ENCODE data around the gene NDUFAF3.

GRCh38 chr3:48999085-48999858 is 22.6 kb upstream of the NDUFAF3 start:
- TF ChIP-seq SP1 (CRISPR knock-in tag; conservative IDR thresholded peaks at IDR 0.05) (no peak), ZNF232 (CRISPR knock-in tag; IDR thresholded peaks at IDR 0.05) (no peak), NR2C2 (CRISPR knock-in tag; IDR thresholded peaks at IDR 0.05) (no peak), ZBTB43 (CRISPR knock-in tag; IDR thresholded peaks at IDR 0.05) (no peak), MAX (CRISPR knock-in tag; IDR thresholded peaks at IDR 0.05) (no peak), ELF4 (CRISPR knock-in tag; IDR thresholded peaks at IDR 0.05; ENCODE audit: low read depth) (no peak), ZNF317 (CRISPR knock-in tag; IDR thresholded peaks at IDR 0.05; ENCODE audit: borderline replicate concordance, low read depth) (no peak), SMAD3 (CRISPR knock-in tag; IDR thresholded peaks at IDR 0.05; ENCODE audit: borderline replicate concordance) (no peak), TEAD4 (CRISPR knock-in tag; IDR thresholded peaks at IDR 0.05) (no peak), CREB1 (CRISPR knock-in tag; IDR thresholded peaks at IDR 0.05) (no peak), CTCF (IDR thresholded peaks at IDR 0.05) (no peak), NFE2L1 (CRISPR knock-in tag; IDR thresholded peaks at IDR 0.05) (no peak), ATF3 (CRISPR knock-in tag; conservative IDR thresholded peaks at IDR 0.05) (no peak), ATF2 (CRISPR knock-in tag; IDR thresholded peaks at IDR 0.05; ENCODE audit: borderline replicate concordance, low read depth) (no peak)
